ENCODE data around the gene KIN.
"Not testable (repeated sequence)": the region's sequence is repeated elsewhere in the genome, so short reads cannot be mapped to it uniquely, and the experiment has no call there.

The KIN gene, protein sequence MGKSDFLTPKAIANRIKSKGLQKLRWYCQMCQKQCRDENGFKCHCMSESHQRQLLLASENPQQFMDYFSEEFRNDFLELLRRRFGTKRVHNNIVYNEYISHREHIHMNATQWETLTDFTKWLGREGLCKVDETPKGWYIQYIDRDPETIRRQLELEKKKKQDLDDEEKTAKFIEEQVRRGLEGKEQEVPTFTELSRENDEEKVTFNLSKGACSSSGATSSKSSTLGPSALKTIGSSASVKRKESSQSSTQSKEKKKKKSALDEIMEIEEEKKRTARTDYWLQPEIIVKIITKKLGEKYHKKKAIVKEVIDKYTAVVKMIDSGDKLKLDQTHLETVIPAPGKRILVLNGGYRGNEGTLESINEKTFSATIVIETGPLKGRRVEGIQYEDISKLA

GRCh38 chr10:7787857-7788638 lies at the start of gene KIN, which contains the start of gene ATP5F1C:
Gene KIN, minus strand, starts transcription at chr10:7787993. Its CDS starts 60 bp downstream, at chr10:7787933.
Gene ATP5F1C, plus strand, starts transcription at chr10:7788177. Its CDS starts 31 bp downstream, at chr10:7788208.
- peak; percentile 98 for DNase-seq

- DNase-seq = no peak
Measured at GRCh38 chr10:7836571-7836970, 48.8 kb upstream of the KIN start.

DNA sequence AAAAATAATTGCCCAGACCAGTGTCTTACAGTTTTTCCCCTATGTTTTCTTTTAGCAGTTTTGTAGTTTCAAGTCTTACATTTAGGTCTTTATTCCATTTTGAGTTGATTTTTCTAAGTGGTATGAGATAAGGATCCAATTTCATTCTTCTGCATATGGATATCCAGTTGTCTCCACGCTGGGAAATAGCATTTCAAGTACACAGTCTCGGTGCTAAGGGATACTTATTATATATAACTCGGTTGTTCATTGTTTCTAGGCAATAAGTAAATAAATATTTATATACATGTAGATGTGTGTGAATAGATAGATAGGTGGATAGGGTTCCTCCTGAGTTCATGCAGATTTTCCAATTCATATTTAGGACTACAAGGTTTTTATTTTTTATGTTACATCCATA lies 46.5 kb upstream of the KIN start:
- no peak for DNase-seq

DNA sequence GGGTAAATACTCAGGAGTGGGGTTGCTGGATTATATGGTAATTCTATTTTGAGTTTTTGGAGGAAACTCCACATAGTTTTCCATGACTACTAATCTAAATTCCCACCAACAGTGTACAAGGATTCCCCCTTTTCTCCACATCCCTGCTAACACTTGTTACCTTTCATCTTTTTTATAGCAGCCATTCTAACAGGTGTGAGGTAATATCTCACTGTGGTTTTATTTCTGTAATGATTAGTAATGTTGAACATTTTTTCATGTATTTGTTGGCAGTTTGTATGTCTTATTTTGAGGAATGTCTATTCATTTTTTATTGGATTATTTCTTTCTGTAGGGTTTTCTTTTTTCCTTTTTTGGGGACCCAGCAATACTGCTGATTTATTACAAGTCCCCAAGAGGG lies 45.4 kb upstream of the KIN start:
- DNase-seq = no peak

DNA sequence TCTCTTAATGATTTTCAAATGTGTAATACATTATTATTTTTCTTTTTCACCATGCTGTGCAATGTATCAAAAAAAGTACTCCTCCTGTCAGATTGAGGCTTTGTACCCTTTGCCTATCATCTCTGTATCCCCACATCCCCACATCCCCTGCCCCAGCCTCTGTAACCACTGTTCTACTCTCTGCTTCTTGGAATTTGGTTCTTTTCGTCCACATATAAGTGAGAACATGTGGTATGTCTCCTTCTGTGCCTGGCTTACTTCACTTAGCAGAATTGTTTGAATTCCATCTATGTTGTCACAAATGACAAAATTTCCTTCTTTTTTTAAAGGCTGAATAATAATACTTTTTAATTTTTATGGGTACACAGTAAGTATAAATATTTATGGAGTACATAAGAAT lies 44.3 kb upstream of the KIN start:
- DNase-seq = no peak

GRCh38 chr10:7829289-7829834 lies 41.6 kb upstream of the KIN start:
- DNase-seq = no peak

- no peak for DNase-seq
Measured at GRCh38 chr10:7826971-7827370, 39.2 kb upstream of the KIN start.

- DNase-seq = no peak
Measured at GRCh38 chr10:7824251-7824650, 36.5 kb upstream of the KIN start.

- DNase-seq = peak; percentile 31
Measured at GRCh38 chr10:7819121-7819460, 31.3 kb upstream of the KIN start.

DNA sequence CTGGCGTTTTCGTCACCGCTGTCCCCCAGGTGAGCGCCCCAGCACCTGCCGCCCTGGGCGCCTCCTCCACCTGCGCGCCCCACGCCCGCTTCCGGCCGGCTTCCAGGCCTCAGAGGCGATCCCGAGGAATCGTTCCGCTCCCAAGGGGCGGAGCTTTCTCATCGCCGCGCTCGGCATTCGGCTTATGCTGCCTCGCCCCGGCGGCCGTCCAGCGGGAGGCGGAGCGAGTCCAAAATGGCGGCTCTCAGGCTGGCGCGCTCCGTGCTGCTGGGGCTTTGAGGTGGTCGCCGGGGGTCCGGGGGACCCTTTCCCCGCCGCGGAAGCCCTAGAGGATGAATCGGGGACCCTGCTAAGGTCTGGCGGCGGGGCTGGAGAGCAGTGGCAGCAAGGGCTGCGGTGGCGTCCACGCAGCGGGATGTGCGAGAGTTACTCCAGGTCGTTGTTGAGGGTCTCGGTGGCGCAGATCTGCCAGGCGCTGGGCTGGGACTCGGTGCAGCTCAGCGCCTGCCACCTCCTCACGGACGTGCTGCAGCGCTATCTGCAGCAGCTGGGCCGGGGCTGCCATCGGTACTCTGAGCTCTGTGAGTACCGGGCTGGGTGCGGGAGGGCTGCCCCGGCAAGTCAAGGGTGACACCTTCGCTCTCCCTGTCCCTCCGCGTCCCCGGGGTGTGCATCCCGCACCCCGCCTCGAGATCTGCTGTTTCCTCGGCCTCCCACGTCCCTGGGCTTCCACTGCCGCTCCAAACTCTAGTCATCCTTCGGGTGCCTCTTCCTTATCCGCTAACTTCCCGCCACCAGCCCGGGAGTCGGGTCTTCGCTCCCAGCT lies 30.7 kb upstream of the KIN start, which contains the start of gene TAF3:
Gene TAF3, plus strand, starts transcription at position 211 of the 826 bp plus-strand sequence. Its CDS starts 205 bp downstream, at position 416.
- peak; percentile 95 for DNase-seq

- DNase-seq = no peak
Measured at GRCh38 chr10:7817984-7818294, 30.1 kb upstream of the KIN start.

DNA sequence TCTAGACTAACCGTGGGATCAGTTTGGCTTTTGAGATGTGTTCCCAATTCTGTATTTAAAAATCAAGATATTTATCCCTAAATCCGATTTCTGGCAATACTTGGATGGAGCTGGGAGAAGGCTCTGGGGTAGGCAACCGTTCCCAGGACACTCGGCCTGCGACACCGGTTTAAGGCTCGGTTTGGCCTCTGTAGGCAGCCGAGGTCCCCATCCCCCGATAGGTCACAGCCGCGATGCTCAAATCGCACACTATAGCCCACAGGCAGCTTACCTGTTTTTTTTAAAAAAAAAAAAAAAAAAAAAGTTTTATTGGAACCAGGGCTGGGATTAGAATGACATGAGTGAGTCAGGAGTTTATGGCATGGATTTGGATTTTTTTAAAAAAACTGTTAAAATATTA lies 29.8 kb upstream of the KIN start:
- DNase-seq = no peak

DNA sequence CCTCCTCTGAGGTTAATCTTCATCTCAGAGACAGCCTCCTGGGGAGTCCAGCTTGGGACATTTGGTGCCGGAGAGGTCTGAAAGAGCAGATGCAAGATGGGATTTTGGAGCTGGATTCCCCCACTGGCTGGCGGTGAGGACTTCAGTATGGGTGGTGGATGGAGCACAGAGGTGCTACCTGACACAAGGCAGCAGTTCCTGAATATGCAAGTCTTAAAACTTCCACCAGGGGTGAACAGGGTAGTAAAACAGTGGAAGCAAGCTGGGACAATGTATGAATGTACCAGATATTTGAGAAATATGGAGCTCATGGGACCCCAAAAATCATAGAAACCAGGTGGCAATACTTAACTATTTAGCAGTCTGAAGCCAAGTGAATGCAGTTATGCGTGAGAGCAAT lies 25.7 kb upstream of the KIN start:
- DNase-seq = no peak

DNA sequence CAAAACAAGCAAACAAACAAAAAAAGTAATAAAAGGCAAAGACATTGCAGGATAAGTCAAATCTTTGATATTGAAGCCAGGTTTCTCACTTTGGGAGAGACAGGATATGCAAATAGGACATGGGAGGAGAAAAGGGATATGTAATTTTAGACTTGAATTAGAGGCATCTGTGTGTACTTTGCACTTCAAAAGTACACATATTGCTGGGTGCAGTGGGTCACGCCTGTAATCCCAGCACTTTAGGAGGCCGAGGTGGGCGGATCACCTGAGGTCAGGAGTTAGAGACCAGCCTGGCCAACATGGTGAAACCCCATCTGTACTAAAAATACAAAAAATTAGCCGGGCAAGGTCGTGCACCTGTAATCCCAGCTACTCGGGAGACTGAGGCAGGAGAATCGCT lies 23.9 kb upstream of the KIN start:
- DNase-seq = not testable (repeated sequence)

GRCh38 chr10:7811000-7811399 lies 23.2 kb upstream of the KIN start:
- no peak for DNase-seq

GRCh38 chr10:7810443-7810842 lies 22.6 kb upstream of the KIN start:
- DNase-seq = no peak

DNA sequence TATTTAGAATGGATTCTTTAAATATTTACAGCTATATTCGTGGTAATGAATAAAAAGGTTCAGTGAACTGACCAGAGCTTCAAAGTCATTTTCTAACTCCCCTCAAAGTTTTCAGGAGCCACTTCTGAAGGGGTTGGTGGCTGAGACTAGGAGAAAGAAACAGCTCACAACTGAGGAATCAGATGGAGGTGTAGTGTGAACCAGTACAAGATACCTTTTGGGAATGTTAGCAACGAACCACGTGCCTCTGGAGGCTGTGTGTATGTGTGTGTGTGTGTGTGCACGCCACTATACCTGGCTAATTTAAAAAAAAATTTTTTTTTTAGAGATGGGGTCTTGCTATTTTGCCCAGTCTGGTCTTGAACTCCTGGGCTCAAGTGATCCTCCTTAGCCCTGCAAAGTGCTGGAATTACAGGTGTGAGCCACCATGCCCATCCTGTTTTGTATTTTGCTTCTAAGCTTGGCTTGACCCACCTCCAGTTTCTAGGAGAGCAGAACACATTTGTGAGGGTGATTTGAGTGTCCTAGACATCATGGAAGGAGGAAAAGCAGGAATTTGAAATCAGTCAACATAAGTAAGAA lies 21.0 kb upstream of the KIN start:
- no peak for DNase-seq

DNA sequence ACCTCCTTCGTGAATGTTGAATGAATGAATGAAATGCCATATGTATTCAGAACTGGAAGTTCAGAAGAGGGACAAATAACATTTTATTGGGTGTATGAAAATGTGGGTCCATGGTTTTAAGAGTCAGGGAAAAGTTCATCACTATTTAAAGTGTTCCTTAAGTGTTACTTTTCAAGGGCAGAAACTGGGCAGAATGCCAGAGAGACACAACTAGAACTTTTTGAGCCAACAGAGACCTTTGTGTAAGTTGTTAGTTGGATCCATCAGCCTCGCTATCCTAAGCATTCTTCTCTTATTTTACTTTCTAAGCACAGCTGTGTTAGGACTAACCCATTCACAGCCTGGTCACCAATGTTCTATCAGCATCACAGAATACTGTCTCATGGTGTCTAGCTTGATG lies 16.9 kb upstream of the KIN start:
- no peak for DNase-seq

DNA sequence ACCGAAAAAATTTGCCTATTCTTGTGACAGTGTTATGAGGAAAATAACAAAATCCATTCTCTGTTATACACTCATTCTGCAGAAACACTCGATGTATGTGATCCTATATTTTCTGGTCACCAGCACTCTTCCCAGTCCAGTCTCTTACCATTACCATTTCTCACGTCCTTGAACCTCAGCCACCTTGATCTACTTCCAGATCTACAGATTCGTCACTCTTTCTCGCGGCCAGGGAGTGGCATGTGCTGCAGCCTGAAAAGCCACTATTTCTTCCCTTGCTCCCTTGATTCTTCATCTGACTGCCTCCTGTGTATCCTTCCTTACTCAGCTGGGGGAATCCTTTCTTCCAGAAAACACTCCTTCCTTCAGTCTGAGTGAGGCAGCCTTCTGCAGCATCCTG lies 16.4 kb upstream of the KIN start:
- DNase-seq = no peak

DNA sequence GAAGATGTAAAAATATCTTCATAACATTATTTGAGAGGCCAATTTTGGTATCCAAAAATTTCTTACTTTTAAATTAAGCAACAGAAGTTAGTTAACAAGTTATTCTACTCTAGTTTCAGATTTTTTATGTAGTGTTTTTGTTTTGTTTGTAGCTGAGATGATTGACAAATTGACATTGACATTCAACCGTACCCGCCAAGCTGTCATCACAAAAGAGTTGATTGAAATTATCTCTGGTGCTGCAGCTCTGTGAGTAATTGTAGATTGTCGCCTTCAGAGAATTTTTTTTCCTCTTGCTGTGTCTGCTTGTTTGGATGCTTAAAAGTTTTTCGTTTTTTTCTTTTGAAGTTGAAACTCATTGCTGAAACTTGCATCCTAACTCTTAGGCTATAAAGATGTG lies 14.8 kb upstream of the KIN start:
- DNase-seq = no peak

DNA sequence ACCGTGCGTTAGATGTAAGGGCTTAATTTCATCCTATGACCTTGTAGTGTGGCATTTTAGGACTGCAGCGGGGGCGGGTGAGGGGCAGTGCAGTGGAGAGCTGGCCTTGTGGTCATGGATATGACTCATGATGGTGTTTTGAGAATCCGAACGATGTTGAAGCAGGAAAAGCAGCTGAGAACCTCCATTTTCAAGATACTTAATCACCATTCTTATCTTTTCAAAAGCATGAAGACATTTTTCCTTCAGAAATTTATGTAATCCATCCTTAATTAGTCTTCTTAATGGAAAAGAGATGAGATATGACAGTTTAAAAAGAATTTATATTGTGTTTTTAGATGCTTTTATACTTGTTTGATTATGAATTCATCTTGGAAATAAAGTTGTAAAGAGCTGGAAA lies 9.8 kb upstream of the KIN start:
- DNase-seq = no peak

DNA sequence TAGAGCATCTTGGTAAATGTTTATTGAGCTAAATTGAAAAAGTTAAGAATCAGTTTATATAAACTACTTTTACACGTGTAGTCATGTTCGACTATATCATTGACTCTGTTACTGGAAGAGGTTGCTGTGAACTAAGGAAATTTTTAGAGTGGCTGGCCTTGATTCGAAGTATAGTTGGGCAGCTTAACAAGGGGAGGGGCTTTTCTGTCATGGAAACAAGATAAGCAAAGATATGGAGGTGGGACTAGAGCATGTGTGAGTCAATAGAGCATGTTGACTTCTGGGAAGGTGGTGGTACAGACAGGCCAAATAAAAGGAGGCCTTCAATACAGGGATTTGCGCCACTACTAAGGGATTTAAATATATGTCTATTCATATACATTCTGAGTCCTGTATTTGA lies 7.8 kb upstream of the KIN start:
- DNase-seq = no peak
